GM21423 (cell line): ENCODE results near the gene PERM1.
A peak's percentile ranks its signal among the peaks of the same experiment; 100 is the strongest.
"Not testable (repeated sequence)": the region's sequence is repeated elsewhere in the genome, so short reads cannot be mapped to it uniquely, and the experiment has no call there.

Experiments
- ATAC-seq: cut with Tn5 transposase; IDR thresholded peaks from one replicate; pipeline ENCODE4 v1.9.1; 2021; ENCODE audit warnings: mild to moderate bottlenecking, moderate library complexity; ENCODE audit not compliant: unreplicated experiment

The PERM1 gene

GRCh38 chr1:978835-979743, 2.8 kb downstream of the PERM1 start:
- no peak for ATAC-seq

GRCh38 chr1:978069-978834, 3.6 kb downstream of the PERM1 start:
- no peak for ATAC-seq

- ATAC-seq, result not testable (repeated sequence)
Measured at GRCh38 chr1:976791-977190, 5.1 kb downstream of the PERM1 start.

GRCh38 chr1:975896-976683, 5.8 kb downstream of the PERM1 start:
- ATAC-seq, result no peak

GRCh38 chr1:975365-975764, 6.5 kb downstream of the PERM1 start:
- ATAC-seq, result no peak

- ATAC-seq, result no peak
Measured at GRCh38 chr1:974687-975328, 7.1 kb downstream of the PERM1 start.

GRCh38 chr1:974293-974640, 7.6 kb downstream of the PERM1 start:
- no peak for ATAC-seq

- ATAC-seq, result no peak
Measured at GRCh38 chr1:973459-974292, 8.2 kb downstream of the PERM1 start.

- no peak for ATAC-seq
Measured at GRCh38 chr1:972726-973458, 9.0 kb downstream of the PERM1 start.

- no peak for ATAC-seq
Measured at GRCh38 chr1:971751-972506, 10.0 kb downstream of the PERM1 start.

GRCh38 chr1:970973-971730, 10.7 kb downstream of the PERM1 start:
- ATAC-seq, result no peak

- no peak for ATAC-seq
Measured at GRCh38 chr1:970242-970972, 11.5 kb downstream of the PERM1 start.

- ATAC-seq, result no peak
Measured at GRCh38 chr1:969260-969855, 12.5 kb downstream of the PERM1 start.

- no peak for ATAC-seq
Measured at GRCh38 chr1:967466-968343, 14.2 kb downstream of the PERM1 start.

GRCh38 chr1:966704-967300, 15.1 kb downstream of the PERM1 start:
- ATAC-seq, result peak; percentile 66
